H1 (cell line): ENCODE measurements around the gene CAMSAP1. TPM values are rescaled to one million over a fixed set of nuclear protein-coding genes. Genes with fewer than 3 reads are reported as not detected.

Experiments used
- CTCF ChIA-PET: fragments of 300-600 bp; sonication (Branson Sonifier 250); formaldehyde crosslinking; loops from one replicate; lab custom pipeline; 2021; ENCODE audit not compliant: partially characterized antibody; lab: Charles Lee
- POLR2A ChIA-PET: fragments of 300-600 bp; sonication (Branson Sonifier 250); formaldehyde crosslinking; loops from one replicate; lab custom pipeline; 2021; ENCODE audit warnings: inconsistent platforms; ENCODE audit not compliant: partially characterized antibody; lab: Charles Lee
- DNase-seq, 2 experiments: peaks; one replicate each; pipeline versions ENCODE4 v3.0.0 to v3.0.0-alpha.2; 2010 to 2022; ENCODE audit warnings: low spot score in 2 of 2, low read depth in 1 of 2, mixed read lengths in 1 of 2
- FAIRE-seq: peaks from 2 replicates; lab custom pipeline; 2011; peaks lifted over from hg19 to GRCh38; lab: Jason Lieb, UNC
- H2AFZ ChIP-seq: 2 replicates; pipeline ENCODE4 v1.8.1; 2012; ENCODE audit warnings: low read length, inconsistent platforms
- H2AK5ac ChIP-seq: 2 replicates; pipeline ENCODE4 v1.6.1; 2013; ENCODE audit warnings: low read depth, low read length
- H2BK120ac ChIP-seq: replicated peaks from 2 replicates; pipeline ENCODE3; 2013; ENCODE audit warnings: low read depth, low read length, inconsistent platforms
- H2BK12ac ChIP-seq: 2 replicates; pipeline ENCODE4 v1.6.1; 2013; ENCODE audit warnings: low read depth, low read length
- H2BK15ac ChIP-seq: 2 replicates; pipeline ENCODE4 v1.6.1; 2013; ENCODE audit warnings: low read length
- H2BK20ac ChIP-seq: 2 replicates; pipeline ENCODE4 v1.6.1; 2013; ENCODE audit warnings: low read length
- H2BK5ac ChIP-seq: 2 replicates; pipeline ENCODE4 v1.6.1; 2013; ENCODE audit warnings: low read depth, low read length
- H3K14ac ChIP-seq: 2 replicates; pipeline ENCODE4 v1.6.1; 2013; ENCODE audit warnings: inconsistent platforms; ENCODE audit not compliant: insufficient read length
- H3K18ac ChIP-seq: 2 replicates; pipeline ENCODE4 v1.6.1; 2013; ENCODE audit warnings: low read length; ENCODE audit errors: extremely low read depth
- H3K23ac ChIP-seq: 2 replicates; pipeline ENCODE4 v1.6.1; 2013; ENCODE audit warnings: inconsistent platforms; ENCODE audit not compliant: insufficient read length
- H3K23me2 ChIP-seq: 2 replicates; pipeline ENCODE4 v1.6.1; 2013; ENCODE audit warnings: low read depth, low read length
- H3K27ac ChIP-seq: 2 replicates; pipeline ENCODE4 v1.6.1; 2011; ENCODE audit warnings: low read depth, low read length, inconsistent platforms
- H3K27me3 ChIP-seq, 4 experiments: replicated peaks in 1 of 4; 1 replicate in 1 of 4; 2 replicates in 3 of 4; pipeline versions ENCODE4 v1.6.1 to v1.8.1; 2011 to 2013; ENCODE audit warnings: low read length in 3 of 4, mild to moderate bottlenecking in 3 of 4, inconsistent platforms in 2 of 4, mixed read lengths in 2 of 4, moderate library complexity in 1 of 4; ENCODE audit not compliant: control insufficient read depth in 3 of 4, insufficient read depth in 3 of 4; ENCODE audit errors: extremely low read depth in 1 of 4
- H3K36me3 ChIP-seq, 4 experiments: 2 replicates each; pipeline versions ENCODE4 v1.6.1 to v1.8.1; 2011 to 2013; ENCODE audit warnings: mild to moderate bottlenecking in 4 of 4, low read length in 3 of 4, moderate library complexity in 2 of 4, control low read depth in 1 of 4, inconsistent platforms in 1 of 4; ENCODE audit not compliant: insufficient read depth in 4 of 4, control insufficient read depth in 2 of 4
- H3K4ac ChIP-seq: replicated peaks from 2 replicates; pipeline ENCODE3; 2013; ENCODE audit warnings: low read length, low read depth, mixed read lengths, inconsistent platforms; ENCODE audit not compliant: insufficient read length
- H3K4me1 ChIP-seq, 4 experiments: replicated peaks in 1 of 4; 1 replicate in 1 of 4; 2 replicates in 3 of 4; pipeline versions ENCODE4 v1.6.1 to v1.8.1; 2011 to 2013; ENCODE audit warnings: low read length in 3 of 4, inconsistent platforms in 2 of 4, mixed read lengths in 1 of 4; ENCODE audit not compliant: insufficient read depth in 4 of 4, control insufficient read depth in 3 of 4
- H3K4me2 ChIP-seq, 2 experiments: 2 replicates each; pipeline versions ENCODE4 v1.6.1 to v1.8.1; 2011 to 2013; ENCODE audit warnings: low read depth in 2 of 2, low read length in 2 of 2, control low read depth in 1 of 2, inconsistent platforms in 1 of 2, mild to moderate bottlenecking in 1 of 2; ENCODE audit not compliant: insufficient read depth in 1 of 2
- H3K4me3 ChIP-seq, 4 experiments: fragments of 200-600, 300-600 bp in 1 of 4; sonication (generic), shearing (Covaris generic), sonication (Bioruptor Twin) in 1 of 4; 2 replicates each; pipeline versions ENCODE4 v1.5.1 to v1.8.1; 2011 to 2016; ENCODE audit warnings: low read length in 4 of 4, low read depth in 3 of 4, control low read depth in 2 of 4, inconsistent platforms in 2 of 4, mild to moderate bottlenecking in 2 of 4, mixed read lengths in 1 of 4, moderate library complexity in 1 of 4; ENCODE audit not compliant: insufficient read depth in 2 of 4; ENCODE audit errors: extremely low read depth in 1 of 4
- H3K56ac ChIP-seq: replicated peaks from 2 replicates; pipeline ENCODE3; 2013; ENCODE audit warnings: low read depth, mild to moderate bottlenecking, mixed read lengths, low read length, inconsistent platforms; ENCODE audit not compliant: insufficient read length
- H3K79me1 ChIP-seq: 2 replicates; pipeline ENCODE4 v1.6.1; 2013; ENCODE audit warnings: low read depth, low read length, control low read depth
- H3K79me2 ChIP-seq, 2 experiments: 2 replicates each; pipeline versions ENCODE4 v1.6.1 to v1.8.1; 2012 to 2013; ENCODE audit warnings: low read length in 2 of 2, mild to moderate bottlenecking in 2 of 2, inconsistent platforms in 1 of 2; ENCODE audit not compliant: insufficient read depth in 2 of 2, control insufficient read depth in 1 of 2
- H3K9ac ChIP-seq, 4 experiments: replicated peaks in 1 of 4; 1 replicate in 1 of 4; 2 replicates in 3 of 4; pipeline versions ENCODE4 v1.6.1 to v1.8.1; 2011 to 2013; ENCODE audit warnings: low read depth in 3 of 4, low read length in 3 of 4, control low read depth in 2 of 4, mild to moderate bottlenecking in 2 of 4, moderate library complexity in 2 of 4, inconsistent platforms in 1 of 4; ENCODE audit errors: extremely low read depth in 1 of 4
- H3K9me3 ChIP-seq, 2 experiments: 2 replicates each; pipeline versions ENCODE4 v1.6.1 to v1.8.1; 2012 to 2013; ENCODE audit warnings: mild to moderate bottlenecking in 2 of 2, moderate library complexity in 2 of 2, control low read depth in 1 of 2, inconsistent platforms in 1 of 2, low read depth in 1 of 2, low read length in 1 of 2, mixed read lengths in 1 of 2; ENCODE audit not compliant: insufficient read depth in 2 of 2
- H4K20me1 ChIP-seq, 2 experiments: replicated peaks in 1 of 2; 2 replicates each; pipeline versions ENCODE3 to v1.8.1; 2011 to 2013; ENCODE audit warnings: inconsistent platforms in 2 of 2, low read length in 2 of 2, mild to moderate bottlenecking in 1 of 2; ENCODE audit not compliant: insufficient read depth in 2 of 2, control insufficient read depth in 1 of 2
- H4K5ac ChIP-seq: 2 replicates; pipeline ENCODE4 v1.6.1; 2013; ENCODE audit warnings: low read length, low read depth, mixed read lengths, inconsistent platforms; ENCODE audit not compliant: insufficient read length
- H4K8ac ChIP-seq: 2 replicates; pipeline ENCODE4 v1.8.0; 2013; ENCODE audit warnings: mild to moderate bottlenecking, moderate library complexity, low read length, inconsistent platforms; ENCODE audit not compliant: insufficient read depth; ENCODE audit errors: extremely low read depth
- H4K91ac ChIP-seq: replicated peaks from 2 replicates; pipeline ENCODE3; 2013; ENCODE audit warnings: low read length, mixed read lengths, inconsistent platforms; ENCODE audit not compliant: insufficient read length
- CTBP2 ChIP-seq: IDR thresholded peaks from 2 replicates; pipeline ENCODE4 v1.7.0; 2011; ENCODE audit warnings: borderline replicate concordance, mild to moderate bottlenecking, moderate library complexity, mixed read lengths, low read length; ENCODE audit not compliant: insufficient read depth, insufficient read length
- HDAC6 ChIP-seq: IDR thresholded peaks from one replicate; pipeline ENCODE4 v1.7.1; 2012; ENCODE audit warnings: low read depth, mild to moderate bottlenecking, inconsistent platforms, low read length, moderate library complexity
- JUND ChIP-seq: IDR thresholded peaks from 2 replicates; pipeline ENCODE4 v1.6.1; 2011; ENCODE audit warnings: mild to moderate bottlenecking, improper control_type of control experiment, low read length
- KDM4A ChIP-seq: IDR thresholded peaks from one replicate; pipeline ENCODE4 v1.7.1; 2012; ENCODE audit warnings: low read depth, mild to moderate bottlenecking, moderate library complexity, low read length, inconsistent platforms; ENCODE audit not compliant: severe bottlenecking
- POLR2A ChIP-seq, 2 experiments: IDR thresholded peaks; 1 replicate in 1 of 2; 2 replicates in 1 of 2; pipeline ENCODE4 v1.6.1; 2011; ENCODE audit warnings: low read depth in 2 of 2, low read length in 2 of 2, mild to moderate bottlenecking in 2 of 2; ENCODE audit errors: control extremely low read depth in 1 of 2
- TEAD4 ChIP-seq: IDR thresholded peaks from 2 replicates; pipeline ENCODE4 v1.6.1; 2012; ENCODE audit warnings: low read depth, low read length, inconsistent platforms, mixed read lengths
- WGBS, 2 experiments: shearing (Covaris generic) in 1 of 2; methylation state at CpG; one replicate each; pipeline versions ENCODE4 v1.1.6 to v1.1.7; 2013 to 2015; ENCODE audit warnings: low lambda C conversion rate in 2 of 2, mixed read lengths in 2 of 2, inconsistent platforms in 1 of 2, low coverage in 1 of 2, missing lambda C conversion rate in 1 of 2; ENCODE audit not compliant: insufficient replicate concordance in 2 of 2, insufficient coverage in 1 of 2, insufficient read length in 1 of 2; ENCODE audit errors: extremely low coverage in 1 of 2, missing lambda C conversion rate in 1 of 2; 5-methylcytosine and 5-hydroxymethylcytosine counted together
- polyA plus RNA-seq, 7 experiments: library from polyadenylated mRNA; depleted of rRNA in 3 of 7; stranded (reverse) in 5 of 7; unstranded in 2 of 7; fragments of >200 nt in 5 of 7; fragments of 200-250 nt in 2 of 7; gene quantifications; 1 replicate in 5 of 7; 2 replicates in 1 of 7; 4 replicates in 1 of 7; pipeline versions ENCODE4 v1.2.1 to v1.2.3, GENCODE V29; 2011 to 2013; ENCODE audit warnings: missing spikeins in 2 of 7, mixed read lengths in 2 of 7
- total RNA-seq: library from RNA; stranded (reverse); fragmentation: NEBNext Ultra II Directional; extraction: Animal tissue kit (Norgen Biotek cat#: 25700); gene quantifications from 2 replicates; pipeline ENCODE4 v1.2.1, GENCODE V29; 2021

Gene CAMSAP1
- total and polyA plus RNA-seq, 2 of the 8 experiments (the other 6 are each of a cell fraction or from before 2014, with no cell fraction given), result 13.4 to 44.0 TPM

GRCh38 chr9:135878528-135879236, 28.7 kb downstream of the CAMSAP1 start:
- Histone ChIP-seq H3K27me3 (no peaks in the 10 kb centered on the region), H3K79me1 (peaks cover 25% of the 10 kb centered on the region), H2BK5ac (no peak overlapping the region; the same call in none of the 2 replicates), H3K4ac (no peak overlapping the region), H4K5ac (no peak overlapping the region), H2AK5ac (no peak overlapping the region), H3K27ac (no peak overlapping the region), H4K91ac (no peak overlapping the region), H2BK20ac (no peak overlapping the region), H2BK15ac (no peak overlapping the region), H3K56ac (no peak overlapping the region), H3K4me1 (peaks cover 6 to 17% (median 11%) of the 10 kb centered on the region in 4 experiments), H3K23me2 (no peaks in the 10 kb centered on the region), H3K4me2 (peak overlapping the region; percentile 32 to 46; a peak in 3 of 4 replicates), H3K9me3 (no peaks in the 10 kb centered on the region), H4K20me1 (peaks cover 28 to 46% of the 10 kb centered on the region in 2 experiments), H3K9ac (no peak overlapping the region), H2AFZ (no peak overlapping the region), H3K79me2 (peaks cover 17 to 99% of the 10 kb centered on the region in 2 experiments), H3K4me3 (no peak overlapping the region), H2BK12ac (no peak overlapping the region), H2BK120ac (no peak overlapping the region), H4K8ac (peak overlapping the region; percentile 41), H3K23ac (no peak overlapping the region), H3K36me3 (no peaks in the 10 kb centered on the region; a peak in 1 of 8 replicates), H3K14ac (no peak overlapping the region), H3K18ac (no peak overlapping the region)
- TF ChIP-seq KDM4A (no peak), POLR2A (IDR thresholded peaks at IDR 0.05; ENCODE audit: control extremely low read depth in 1 of 2, low read depth in 2 of 2, low read length in 2 of 2) (no peak), JUND (no peak), HDAC6 (no peak), TEAD4 (no peak), CTBP2 (no peak)
- no peak for DNase-seq
- CTCF ChIA-PET, result interaction anchor here (0.5 to 1.5 kb wide), 3 partner anchors 13 to 44 kb away, joined by 3 to 4 read pairs (median 3); no protein-coding TSS in a partner anchor
- FAIRE-seq, result peak; percentile 55
- POLR2A ChIA-PET, result interaction anchor here (1.2 kb wide), 1 partner anchor 9 kb away, joined by 3 read pairs; no protein-coding TSS in a partner anchor
- WGBS, 2 experiments, result 70% methylated on average over 18 of the region's 18 CpGs; no CpG with 5 or more reads in 1 of the 2 experiments
